Measurements from ENCODE around the gene EIF4EBP3.
A peak's percentile ranks its signal among the peaks of the same experiment; 100 is the strongest.

The EIF4EBP3 gene

GRCh38 chr5:140557136-140557805 lies 9.8 kb downstream of the EIF4EBP3 start, which contains the start of gene SRA1:
SRA1 (minus strand) TSS chr5:140557473; CDS start chr5:140557452, 21 bp downstream.
- DNase-seq: peak; percentile 80 to 91

- DNase-seq: no peak
These were observed 10.5 kb downstream of the EIF4EBP3 start for GRCh38 chr5:140557965-140558364.

- no peak for DNase-seq
These were observed 11.1 kb downstream of the EIF4EBP3 start for GRCh38 chr5:140558542-140558941.

- DNase-seq: no peak
These were observed 12.8 kb downstream of the EIF4EBP3 start for GRCh38 chr5:140560227-140560626.

- DNase-seq: no peak
These were observed 14.5 kb downstream of the EIF4EBP3 start for GRCh38 chr5:140561753-140562523.

GRCh38 chr5:140563596-140563995 lies 16.1 kb downstream of the EIF4EBP3 start:
- DNase-seq: no peak

GRCh38 chr5:140564196-140565023 lies 16.9 kb downstream of the EIF4EBP3 start, which contains the start of the genes APBB3 and SLC35A4:
APBB3 (minus strand) TSS chr5:140564598; CDS start chr5:140564245, 353 bp downstream.
SLC35A4 (plus strand) TSS chr5:140564828; CDS start chr5:140567170, 2,342 bp downstream.
- peak; percentile 97 to 98 for DNase-seq

- DNase-seq: no peak
These were observed 17.7 kb downstream of the EIF4EBP3 start for GRCh38 chr5:140565024-140565779.

GRCh38 chr5:140565780-140566095 lies 18.3 kb downstream of the EIF4EBP3 start:
- no peak for DNase-seq

GRCh38 chr5:140566665-140567064 lies 19.2 kb downstream of the EIF4EBP3 start:
- no peak for DNase-seq

- DNase-seq: no peak
These were observed 19.8 kb downstream of the EIF4EBP3 start for GRCh38 chr5:140567136-140567818.

- DNase-seq: no peak
These were observed 20.4 kb downstream of the EIF4EBP3 start for GRCh38 chr5:140567871-140568270.

GRCh38 chr5:140568443-140569063 lies 21.1 kb downstream of the EIF4EBP3 start:
- DNase-seq: no peak

GRCh38 chr5:140569197-140569596 lies 21.7 kb downstream of the EIF4EBP3 start:
- no peak for DNase-seq

- DNase-seq: no peak
These were observed 22.6 kb downstream of the EIF4EBP3 start for GRCh38 chr5:140570058-140570457.

GRCh38 chr5:140570488-140570887 lies 23.0 kb downstream of the EIF4EBP3 start:
- no peak for DNase-seq

- no peak for DNase-seq
These were observed 23.6 kb downstream of the EIF4EBP3 start for GRCh38 chr5:140571105-140571504.

- DNase-seq: no peak
These were observed 26.2 kb downstream of the EIF4EBP3 start for GRCh38 chr5:140573683-140574082.

- no peak for DNase-seq
These were observed 26.7 kb downstream of the EIF4EBP3 start for GRCh38 chr5:140574165-140574564.

- no peak for DNase-seq
These were observed 27.8 kb downstream of the EIF4EBP3 start for GRCh38 chr5:140575309-140575708.

GRCh38 chr5:140576776-140577201 lies 29.3 kb downstream of the EIF4EBP3 start:
- DNase-seq: no peak
